NCI-H2029 (cell line): ENCODE data around the gene MAL.
"Not testable (repeated sequence)": the region's sequence is repeated elsewhere in the genome, so short reads cannot be mapped to it uniquely, and the experiment has no call there.

Experiments
- DNase-seq: peaks from one replicate; lab custom pipeline; 2025; lab: John Stamatoyannopoulos, UW

MAL gene

DNA sequence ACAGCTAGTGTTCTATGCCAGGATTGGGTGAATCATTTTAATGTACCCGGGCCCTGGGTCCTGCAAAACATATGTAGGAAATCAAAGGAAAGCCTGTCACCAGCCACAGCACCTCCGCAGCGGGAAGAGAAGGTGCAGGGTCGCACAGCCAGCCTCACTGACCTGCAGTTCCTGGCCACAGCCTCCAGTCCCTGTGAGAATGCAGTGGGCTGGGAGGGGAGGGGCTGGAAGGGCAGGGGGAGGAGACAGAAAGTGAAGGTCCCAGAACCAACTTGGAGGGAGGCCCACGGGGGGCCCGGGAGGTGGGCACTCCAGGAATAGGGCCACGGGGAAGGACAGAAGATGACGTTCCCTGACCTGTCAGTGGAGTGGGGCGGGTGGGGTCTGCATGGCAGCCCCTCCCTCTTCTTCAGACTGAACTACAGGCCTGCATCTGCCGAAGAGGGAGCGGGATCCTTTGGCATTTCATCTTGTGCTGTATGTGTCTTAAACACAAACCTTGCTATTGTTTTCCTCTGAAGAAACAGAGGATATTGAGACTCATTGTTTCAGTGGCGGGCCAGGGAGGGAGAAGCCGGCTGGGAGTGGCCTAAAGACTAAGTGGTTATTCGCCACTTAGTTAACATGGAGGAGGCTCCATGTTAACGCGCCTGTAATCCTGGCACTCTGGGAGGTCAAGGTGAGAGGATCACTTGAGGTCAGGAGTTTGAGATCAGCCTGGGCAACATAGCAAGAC lies 7.5 kb downstream of the MAL start:
- DNase-seq: no peak

DNA sequence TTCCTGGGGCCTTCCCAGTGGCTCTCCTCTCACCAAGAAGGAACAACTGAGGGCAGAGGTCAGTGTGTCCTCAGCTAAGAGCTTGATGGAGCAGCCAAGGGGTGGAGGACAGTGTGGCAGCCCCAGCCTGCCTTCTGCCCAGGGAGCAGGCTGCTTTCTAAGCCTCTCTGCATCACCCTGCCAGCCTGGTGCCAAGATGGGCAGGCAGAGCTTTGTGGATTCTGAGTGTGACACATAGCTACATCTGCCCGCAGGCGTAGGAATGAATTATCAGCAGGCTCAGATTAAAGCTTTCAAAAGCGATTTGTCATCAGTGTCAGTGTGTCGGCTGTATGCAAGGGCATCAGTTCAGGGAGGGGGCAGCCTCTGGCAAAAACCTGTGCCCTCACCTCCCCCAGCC lies 8.7 kb downstream of the MAL start:
- no peak for DNase-seq

DNA sequence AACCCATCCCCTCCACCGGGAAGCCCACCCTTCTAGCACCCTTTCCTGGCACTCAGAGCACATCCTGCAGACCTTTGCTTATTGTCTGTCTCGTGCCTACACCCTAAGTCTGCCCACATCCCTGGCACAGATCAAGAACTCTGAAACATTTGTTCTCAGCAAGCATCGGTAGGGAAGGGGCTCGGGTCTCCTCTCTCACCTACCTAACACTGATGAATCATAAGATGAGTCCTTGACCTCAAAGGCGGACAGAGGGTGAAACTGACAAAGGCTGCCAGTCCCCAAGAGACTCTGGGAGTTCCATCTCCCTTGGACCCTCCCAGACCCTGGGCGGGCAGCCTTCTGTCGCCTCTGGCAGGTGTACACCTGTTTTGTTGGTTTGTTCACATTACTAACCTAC lies 9.3 kb downstream of the MAL start:
- no peak for DNase-seq

DNA sequence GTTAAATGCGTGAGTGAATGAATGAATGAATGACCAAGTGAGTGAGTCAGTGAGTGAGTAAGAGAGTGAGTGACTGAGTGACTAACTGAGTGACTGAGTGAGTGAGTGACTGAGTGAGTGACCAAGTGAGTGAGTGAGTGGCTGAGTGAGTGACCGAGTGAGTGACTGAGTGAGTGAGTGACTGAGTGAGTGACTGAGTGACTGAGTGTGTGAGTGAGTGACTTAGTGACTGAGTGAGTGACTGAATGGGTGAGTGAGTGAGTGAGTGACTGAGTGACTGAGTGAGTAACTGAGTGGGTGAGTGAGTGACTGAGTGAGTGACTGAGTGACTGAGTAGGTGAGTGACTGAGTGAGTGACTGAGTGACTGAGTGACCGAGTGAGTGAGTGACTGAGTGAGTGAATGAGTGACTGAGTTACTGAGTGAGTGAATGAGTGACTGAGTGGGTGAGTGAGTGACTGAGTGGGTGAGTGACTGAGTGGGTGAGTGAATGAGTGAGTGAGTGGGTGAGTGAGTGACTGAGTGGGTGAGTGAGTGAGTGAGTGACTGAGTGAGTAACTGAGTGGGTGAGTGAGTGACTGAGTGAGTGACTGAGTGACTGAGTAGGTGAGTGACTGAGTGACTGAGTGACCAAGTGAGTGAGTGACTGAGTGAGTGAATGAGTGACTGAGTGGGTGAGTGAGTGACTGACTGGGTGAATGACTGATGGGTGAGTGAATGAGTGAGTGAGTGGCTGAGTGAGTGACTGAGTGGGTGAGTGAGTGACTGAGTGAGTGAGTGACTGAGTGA lies 11.3 kb downstream of the MAL start:
- no peak for DNase-seq

DNA sequence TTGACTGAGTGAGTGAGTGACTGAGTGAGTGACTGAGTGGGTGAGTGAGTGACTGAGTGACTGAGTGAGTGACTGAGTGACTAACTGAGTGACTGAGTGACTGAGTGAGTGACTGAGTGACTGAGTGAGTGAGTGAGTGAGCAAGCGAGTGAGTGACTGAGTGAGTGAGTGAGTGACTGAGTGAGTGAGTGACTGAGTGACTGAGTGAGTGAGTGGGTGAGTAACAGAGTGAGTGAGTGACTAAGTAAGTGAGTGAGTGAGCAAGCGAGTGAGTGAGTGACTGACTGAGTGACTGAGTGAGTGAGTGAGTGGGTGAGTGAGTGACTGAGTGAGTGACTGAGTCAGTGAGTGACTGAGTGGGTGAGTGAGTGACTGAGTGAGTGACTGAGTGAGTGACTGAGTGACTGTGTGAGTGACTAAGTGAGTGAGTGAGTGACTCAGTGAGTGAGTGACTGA lies 11.9 kb downstream of the MAL start:
- DNase-seq: no peak

DNA sequence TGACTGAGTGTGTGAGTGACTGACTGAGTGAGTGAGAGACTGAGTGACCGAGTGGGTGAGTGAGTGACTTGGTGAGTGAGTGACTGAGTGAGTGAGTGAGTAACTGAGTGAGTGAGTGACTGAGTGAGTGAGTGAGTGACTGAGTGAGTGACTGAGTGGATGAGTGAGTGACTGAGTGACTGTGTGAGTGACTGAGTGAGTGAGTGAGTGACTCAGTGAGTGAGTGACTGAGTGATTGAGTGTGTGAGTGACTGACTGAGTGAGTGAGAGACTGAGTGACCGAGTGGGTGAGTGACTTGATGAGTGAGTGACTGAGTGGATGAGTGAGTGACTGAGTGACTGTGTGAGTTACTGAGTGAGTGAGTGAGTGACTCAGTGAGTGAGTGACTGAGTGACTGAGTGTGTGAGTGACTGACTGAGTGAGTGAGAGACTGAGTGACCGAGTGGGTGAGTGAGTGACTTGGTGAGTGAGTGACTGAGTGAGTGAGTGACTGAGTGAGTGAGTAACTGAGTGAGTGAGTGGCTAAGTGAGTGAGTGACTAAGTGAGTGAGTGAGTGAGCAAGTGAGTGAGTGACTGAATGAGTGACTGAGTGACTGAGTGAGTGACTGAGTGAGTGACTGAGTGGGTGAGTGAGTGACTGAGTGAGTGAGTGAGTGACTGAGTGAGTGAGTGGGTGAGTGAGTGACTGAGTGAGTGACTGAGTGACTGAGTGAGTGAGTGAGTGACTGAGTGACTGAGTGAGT lies 12.5 kb downstream of the MAL start:
- not testable (repeated sequence) for DNase-seq

DNA sequence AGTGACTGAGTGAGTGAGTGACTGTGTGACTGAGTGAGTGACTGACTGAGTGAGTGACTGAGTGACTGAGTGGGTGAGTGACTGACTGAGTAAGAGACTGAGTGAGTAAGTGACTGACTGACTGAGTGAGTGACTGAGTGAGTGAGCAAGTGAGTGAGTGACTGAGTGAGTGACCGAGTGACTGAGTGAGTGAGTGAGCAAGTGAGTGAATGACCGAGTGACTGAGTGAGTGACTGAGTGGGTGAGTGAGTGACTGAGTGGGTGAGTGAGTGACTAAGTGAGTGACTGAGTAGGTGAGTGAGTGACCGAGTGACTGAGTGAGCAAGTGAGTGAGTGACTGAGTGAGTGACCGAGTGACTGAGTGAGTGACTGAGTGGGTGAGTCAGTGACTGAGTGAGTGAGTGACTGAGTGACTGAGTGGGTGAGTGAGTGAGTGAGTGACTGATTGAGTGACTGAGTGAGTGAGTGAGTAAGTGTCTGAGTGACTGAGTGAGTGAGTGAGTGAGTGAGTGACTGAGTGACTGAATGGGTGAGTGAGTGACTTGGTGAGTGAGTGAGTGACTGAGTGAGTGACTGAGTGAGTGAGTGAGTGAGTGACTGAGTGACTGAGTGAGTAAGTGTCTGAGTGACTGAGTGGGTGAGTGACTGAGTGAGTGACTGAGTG lies 13.3 kb downstream of the MAL start:
- DNase-seq: no peak

DNA sequence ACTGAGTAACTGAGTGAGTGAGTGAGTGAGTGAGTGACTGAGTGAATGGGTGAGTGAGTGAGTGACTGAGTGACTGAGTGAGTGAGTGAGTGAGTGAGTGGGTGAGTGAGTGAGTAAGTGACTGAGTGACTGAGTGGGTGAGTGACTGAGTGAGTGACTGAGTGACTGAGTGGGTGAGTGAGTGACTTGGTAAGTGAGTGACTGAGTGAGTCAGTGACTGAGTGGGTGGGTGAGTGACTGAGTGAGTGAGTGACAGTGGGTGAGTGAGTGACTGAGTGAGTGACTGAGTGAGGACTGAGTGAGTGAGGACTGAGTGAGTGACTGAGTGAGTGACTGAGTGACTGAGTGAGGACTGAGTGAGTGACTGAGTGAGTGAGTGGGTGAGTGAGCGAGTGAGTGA lies 13.9 kb downstream of the MAL start:
- no peak for DNase-seq

DNA sequence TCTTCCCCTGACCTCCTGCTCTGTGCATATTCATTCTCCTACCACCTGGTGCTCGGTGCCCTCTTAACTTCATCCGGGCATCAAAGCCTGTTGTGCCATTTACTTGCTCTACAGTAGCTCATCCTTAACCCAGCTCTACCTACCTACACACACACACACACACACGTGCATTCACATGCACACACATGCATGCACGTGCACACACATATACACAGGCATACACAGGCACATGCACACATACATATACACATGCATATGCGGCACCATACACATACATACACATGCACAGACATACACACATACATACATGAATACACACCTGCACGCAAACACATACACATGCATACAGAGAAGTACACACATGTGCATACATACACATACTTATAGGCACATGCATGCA lies 14.5 kb downstream of the MAL start:
- DNase-seq: no peak

DNA sequence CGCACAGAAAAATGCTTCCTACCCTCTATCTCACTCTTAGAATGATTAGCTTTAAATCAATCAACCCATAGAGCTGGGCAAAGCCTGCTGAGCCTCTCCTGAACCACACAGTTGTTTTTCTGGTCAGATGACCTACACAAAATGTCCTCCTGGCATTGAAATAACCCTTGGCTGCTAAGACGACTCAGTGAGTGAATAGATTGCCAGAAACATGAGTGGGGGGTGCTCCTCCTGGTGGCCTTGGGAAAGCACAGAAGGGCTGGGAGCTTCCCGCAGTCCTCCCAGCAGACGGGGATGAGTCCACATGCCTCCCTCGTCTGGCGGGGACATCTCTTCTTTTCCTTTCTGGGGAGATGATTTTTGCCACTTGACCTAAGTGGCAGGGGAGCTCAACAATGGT lies 14.9 kb downstream of the MAL start:
- DNase-seq: no peak

DNA sequence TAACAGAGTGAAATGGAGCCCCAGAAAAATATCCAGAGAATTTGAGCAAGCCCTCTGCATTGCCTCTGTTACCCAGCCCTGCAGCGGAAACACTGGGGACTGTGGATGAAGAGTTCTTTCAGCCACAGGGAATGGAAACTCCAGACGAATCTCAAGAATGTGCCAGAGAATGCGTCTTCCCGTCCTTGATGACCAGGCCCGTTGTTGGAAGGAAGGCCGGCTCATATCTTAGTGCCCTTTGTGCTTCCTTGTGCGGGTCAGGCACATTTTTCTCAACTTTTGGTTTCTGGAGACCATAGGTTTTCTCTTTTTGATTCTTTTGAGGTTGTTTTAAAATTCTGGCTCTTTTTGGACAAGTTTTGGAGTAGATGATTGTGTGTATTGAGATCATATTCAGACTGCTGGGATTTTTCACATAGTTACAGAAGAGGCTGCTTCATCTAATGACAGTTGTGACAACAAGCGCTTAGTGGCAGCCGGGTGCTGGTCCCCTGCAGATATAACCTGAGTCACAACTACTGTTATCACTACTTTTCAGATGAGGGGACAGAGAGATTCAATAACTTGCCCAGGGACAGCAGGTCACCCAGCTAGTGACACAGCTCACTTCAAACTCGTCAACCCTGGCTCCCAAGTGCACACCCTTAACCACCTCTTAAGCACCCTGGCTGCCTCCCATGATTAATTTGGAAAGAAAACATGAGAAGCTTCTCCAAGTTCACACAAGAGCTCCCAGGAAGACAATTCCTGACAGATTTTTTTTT lies 15.7 kb downstream of the MAL start:
- DNase-seq: no peak

DNA sequence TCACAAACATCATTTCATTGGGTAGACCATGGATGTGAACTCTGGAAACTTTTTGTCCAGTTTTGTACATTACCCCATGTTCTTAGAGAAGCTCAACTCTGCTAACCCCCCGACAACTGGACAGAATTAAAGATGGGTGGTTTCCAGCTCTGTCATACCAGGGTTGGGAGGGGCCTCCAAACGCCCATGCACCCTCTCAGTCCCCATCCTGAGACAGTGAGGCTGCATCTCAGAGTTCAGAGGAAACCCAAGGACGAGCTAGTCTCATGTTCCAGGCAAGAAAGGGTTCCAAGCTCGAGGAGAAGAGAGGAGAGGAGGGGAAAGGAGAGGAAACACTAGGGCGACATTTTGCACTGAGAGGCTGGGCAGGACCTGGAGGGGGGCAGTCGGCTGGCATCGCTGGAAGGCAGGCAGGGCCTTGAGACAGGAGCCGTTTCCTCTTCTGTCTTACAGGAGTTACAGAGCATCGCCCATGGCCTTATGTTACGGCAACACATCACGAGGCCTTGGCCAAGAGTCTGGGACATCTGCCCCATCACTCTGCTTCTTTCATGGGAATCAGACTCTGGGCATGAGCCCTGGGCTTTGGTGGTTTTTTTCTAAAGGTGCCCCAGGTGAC lies 16.4 kb downstream of the MAL start:
- no peak for DNase-seq

DNA sequence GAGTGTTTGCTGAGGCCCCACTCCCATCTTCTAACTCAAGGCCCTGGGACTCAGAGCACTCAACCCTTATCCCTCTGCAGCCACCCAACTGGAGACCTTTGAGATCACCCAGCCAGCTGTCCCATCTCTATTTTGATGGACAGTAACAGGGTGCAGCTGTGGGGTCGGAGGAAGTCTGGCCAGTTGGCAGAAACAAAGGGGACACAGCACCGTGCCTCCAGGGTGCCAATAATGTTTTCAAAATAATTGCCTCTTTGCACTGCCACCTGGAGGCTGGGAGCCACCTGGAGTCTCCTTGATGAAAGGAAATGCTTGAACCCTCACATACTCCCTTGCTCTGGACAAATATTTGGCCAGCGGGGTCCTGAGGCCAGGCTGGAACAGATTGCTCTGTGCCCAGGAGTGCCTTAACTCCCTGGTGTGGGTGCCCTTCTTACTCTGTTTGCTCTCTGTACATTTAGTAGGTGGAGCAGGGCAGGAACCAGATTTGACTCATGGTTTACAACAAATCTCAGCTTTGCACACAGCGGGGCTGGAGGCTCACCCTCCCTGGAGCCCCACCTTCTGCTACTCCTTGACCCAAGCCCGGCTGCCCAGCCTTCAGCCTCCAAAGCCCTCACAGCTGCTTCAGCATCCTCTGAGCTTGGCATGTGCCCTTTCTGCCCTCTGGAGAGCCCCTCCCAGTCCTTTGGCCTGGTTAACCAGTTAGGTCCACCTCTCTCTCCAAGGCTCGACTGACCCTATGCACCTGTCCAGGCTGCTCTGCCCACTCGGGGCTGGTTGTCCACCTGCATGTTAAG lies 17.2 kb downstream of the MAL start:
- DNase-seq: no peak

DNA sequence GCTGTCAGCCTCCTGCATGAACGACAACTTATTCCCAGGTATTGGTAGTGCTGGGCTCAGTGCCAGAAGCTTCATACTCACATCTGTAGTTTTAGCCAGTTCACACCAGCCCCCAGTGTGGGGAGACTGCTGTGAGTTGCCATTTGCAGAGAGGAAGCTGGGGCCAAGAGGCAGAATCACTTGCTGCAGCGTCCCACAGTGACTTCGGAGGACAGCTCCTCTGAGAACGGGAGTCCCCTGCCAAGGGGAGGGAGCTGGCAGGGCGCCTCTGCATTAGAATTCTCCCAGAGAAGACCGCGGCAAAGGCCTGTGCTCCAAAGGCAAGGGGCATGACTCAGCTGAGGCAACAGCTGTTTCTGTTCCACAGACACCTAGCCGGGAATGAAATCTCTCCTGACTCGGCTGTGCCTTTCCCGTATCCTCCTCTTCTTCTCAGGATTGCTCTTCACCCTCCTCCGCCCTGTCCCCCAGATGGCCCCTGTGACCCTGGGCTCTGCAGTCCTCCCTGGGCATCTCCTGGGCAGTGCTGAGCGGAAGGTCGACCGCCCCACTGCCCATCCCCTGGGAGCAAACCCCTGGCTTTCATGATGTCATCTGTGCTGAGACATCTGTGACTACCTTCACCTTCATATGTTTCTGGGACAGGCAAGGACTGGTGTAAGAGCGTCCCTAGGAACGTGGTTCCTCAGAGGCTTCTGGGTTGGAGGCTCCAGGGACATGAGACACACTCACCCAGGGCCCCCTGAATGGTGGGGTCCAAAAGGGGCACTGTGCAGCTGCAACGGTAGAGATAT lies 18.0 kb downstream of the MAL start:
- peak; percentile 19 for DNase-seq

DNA sequence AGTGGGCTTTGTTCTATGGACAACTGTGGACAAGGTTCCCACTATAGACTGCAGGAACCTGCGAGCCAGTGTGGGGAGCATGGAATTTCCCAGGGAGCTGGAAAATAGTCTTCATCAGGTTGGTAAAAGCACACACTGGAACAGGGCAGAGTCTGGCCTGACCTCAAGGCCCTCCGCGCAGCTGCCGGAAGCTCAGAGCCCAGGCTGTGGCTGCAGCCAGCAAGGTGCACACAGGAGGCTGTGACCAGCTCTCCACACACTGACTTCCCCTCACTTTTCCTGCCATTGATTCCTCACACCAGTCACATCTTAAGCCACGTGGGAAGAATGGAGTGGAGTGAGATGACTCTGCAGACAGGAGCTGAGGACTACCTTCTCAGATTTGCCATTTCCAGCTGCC lies 19.1 kb downstream of the MAL start:
- no peak for DNase-seq

DNA sequence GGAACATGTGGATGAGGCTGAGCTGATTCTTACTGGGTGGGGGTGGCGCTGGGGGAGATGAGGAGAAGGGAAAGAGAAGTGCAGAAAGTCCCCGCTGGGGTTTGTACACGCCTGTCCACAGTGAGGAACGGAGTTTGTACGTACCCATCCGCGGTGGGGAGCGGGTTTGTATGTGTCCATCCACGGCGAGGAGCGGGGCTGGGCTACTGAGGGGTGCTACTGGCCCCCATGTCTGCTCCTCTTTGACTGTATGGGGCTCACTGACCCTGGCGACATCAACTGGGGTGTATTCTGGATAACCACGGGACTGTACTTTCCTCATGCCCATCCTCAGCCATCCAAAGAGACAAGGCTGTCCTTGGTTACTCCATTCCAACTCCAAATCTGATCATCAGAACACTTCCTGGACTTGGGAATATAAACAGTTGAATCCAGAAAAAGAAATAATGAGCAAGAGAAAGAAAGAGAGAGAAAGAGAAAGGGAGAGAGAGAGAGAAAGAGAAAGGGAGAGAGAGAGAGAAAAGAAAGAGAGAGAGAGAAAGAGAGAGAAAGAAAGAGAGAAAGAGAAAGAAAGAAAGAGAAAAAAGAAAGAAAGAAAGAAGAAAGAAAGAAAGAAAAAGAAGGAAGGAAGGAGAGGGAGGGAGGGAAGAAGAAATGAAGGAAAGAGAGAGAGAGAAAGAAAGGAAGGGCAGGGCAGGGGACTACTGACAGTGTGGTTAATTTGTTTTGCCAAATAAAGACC lies 21.0 kb downstream of the MAL start:
- DNase-seq: no peak

DNA sequence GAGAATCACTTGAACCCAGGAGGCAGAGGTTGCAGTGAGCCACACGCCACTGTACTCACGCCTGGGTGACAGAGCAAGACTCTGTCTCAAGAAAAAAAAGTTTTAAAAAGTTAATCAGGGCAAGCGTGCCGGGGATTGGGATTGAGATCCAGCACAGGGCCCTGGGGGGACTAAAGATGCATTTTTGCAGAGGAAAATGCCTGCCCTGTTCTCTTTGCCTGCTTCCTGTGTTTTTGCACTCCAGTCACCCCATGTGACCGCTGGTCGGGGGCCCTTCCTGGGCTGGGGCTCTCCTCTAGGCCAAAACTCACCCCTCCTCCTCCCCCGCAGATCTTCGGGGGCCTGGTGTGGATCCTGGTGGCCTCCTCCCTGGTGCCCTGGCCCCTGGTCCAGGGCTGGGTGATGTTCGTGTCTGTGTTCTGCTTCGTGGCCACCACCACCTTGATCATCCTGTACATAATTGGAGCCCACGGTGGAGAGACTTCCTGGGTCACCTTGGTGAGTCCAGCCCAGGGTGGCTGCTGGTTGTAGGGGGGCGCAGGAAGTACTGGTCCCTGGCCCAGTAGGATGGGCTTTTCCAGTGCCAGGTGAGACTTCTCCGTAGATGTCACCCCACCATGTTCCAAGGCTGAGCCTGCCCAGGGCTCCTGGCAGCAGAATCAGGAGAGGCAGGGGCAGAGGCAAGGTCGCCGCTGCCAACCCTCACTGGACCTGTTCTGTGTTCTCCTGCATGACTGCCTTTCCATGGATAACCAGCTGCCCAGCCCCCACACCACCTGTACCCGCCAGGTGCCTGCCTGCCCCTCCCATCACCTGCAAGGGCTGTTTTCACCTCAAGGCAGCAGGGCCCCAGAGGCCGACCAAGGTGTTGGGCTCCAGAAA lies 22.4 kb downstream of the MAL start:
- no peak for DNase-seq
